Measurements from ENCODE around the gene CCDC27.

The CCDC27 gene

GRCh38 chr1:3780901-3781300 lies 28.7 kb downstream of the CCDC27 start:
- H3K4me1 ChIP-seq (ENCODE audit: insufficient read depth, poor library complexity, severe bottlenecking): no peaks in the 10 kb centered on the region
- no peak for ATAC-seq (ENCODE audit: low read depth)
- no peak for DNase-seq (ENCODE audit: low spot score)
- H3K9me3 ChIP-seq (ENCODE audit: severe bottlenecking): no peaks in the 10 kb centered on the region
- no peaks in the 10 kb centered on the region for H3K27me3 ChIP-seq (ENCODE audit: insufficient read depth, poor library complexity, severe bottlenecking)
- TF ChIP-seq CTCF (IDR thresholded peaks at IDR 0.05; ENCODE audit: poor library complexity, severe bottlenecking): no peak
- H3K27ac ChIP-seq (ENCODE audit: poor library complexity, severe bottlenecking): no peak overlapping the region
- peaks cover 50% of the 10 kb centered on the region for H3K36me3 ChIP-seq (ENCODE audit: low read depth)
- no peak overlapping the region for H3K4me3 ChIP-seq (ENCODE audit: severe bottlenecking)

DNA sequence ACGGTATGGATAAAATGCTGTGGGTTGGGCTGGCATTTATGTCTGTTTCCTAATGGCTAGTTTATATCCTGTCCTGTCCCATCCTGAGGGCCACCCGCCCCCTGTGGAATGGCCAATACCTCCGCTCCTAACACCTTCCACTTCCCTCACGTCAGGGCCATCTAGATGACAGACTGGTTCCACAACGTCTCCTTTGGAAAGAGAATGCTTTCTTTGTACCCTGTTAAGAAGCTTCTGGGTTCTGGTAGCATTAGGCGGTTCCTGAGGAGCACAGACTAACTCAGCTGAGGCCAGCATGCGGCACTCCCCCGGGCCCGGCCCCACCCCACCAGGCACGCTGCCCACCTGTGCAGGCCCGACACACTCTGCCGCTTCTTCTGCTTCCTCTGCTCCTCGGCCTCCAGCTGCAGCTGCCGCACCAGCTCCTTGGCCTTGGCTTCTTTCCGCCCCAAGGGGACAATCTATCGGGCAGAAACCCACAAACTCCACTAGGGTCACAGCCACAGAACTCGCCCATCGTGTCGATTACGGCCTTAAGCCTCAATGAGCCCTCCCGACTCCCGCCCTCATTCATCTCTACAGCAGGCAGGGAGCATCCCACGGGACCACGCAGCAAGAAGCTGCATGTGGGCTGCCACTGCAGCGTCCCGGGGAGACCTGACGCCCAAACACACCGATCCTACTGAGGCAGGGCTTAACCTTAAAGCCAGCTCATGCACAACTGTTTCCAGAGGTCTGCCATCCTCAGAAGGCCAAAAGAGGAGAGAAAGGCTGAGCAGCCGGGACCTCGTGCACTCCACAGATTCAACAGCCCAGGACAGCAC lies 31.6 kb downstream of the CCDC27 start:
- Histone ChIP-seq H3K4me3 (ENCODE audit: severe bottlenecking) (no peak overlapping the region), H3K4me1 (ENCODE audit: insufficient read depth, poor library complexity, severe bottlenecking) (no peaks in the 10 kb centered on the region), H3K27ac (ENCODE audit: poor library complexity, severe bottlenecking) (no peak overlapping the region), H3K36me3 (ENCODE audit: low read depth) (peaks cover 67% of the 10 kb centered on the region), H3K9me3 (ENCODE audit: severe bottlenecking) (no peaks in the 10 kb centered on the region), H3K27me3 (ENCODE audit: insufficient read depth, poor library complexity, severe bottlenecking) (no peaks in the 10 kb centered on the region)
- DNase-seq (ENCODE audit: low spot score) (no peak), ATAC-seq (ENCODE audit: low read depth) (no peak)
- TF ChIP-seq CTCF (IDR thresholded peaks at IDR 0.05; ENCODE audit: poor library complexity, severe bottlenecking): no peak

- Histone ChIP-seq H3K36me3 (ENCODE audit: low read depth) (peaks cover 65% of the 10 kb centered on the region), H3K27ac (ENCODE audit: poor library complexity, severe bottlenecking) (no peak overlapping the region)
- ATAC-seq (ENCODE audit: low read depth): no peak
Observed at GRCh38 chr1:3785045-3785444, 32.8 kb downstream of the CCDC27 start.

DNA sequence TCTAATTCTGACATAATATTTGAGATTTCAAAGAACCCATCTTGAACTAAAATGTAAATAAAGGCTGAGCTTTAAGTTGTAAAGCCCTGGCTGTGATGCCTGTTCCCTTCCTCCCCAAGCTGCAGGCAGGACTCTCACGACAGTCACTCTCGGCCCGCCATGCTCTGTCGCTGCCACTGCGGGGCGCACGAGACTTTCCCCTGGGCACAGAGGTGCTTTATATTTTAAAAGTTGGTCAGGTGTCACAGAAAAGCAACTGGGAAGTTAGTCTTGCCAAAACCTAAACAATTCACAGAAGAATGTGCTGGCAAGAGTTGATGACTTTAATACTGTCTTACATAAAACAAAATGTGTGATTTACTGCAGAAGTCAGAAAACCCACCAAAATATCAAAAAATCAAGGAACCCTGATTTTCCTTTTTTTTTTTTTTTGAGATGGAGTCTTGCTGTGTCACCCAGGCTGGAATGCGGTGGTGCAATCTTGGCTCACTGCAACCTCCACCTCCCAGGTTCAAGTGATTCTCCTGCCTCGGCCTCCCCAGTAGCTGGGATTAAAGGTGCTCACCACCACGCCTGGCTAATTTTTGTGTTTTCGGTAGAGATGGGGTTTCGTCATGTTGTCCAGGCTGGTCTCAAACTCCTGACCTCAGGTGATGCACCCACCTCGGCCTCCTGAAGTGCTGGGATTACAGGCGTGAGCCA lies 33.4 kb downstream of the CCDC27 start:
- Histone ChIP-seq H3K9me3 (ENCODE audit: severe bottlenecking) (no peaks in the 10 kb centered on the region), H3K27me3 (ENCODE audit: insufficient read depth, poor library complexity, severe bottlenecking) (no peaks in the 10 kb centered on the region), H3K4me1 (ENCODE audit: insufficient read depth, poor library complexity, severe bottlenecking) (no peaks in the 10 kb centered on the region), H3K4me3 (ENCODE audit: severe bottlenecking) (no peak overlapping the region), H3K36me3 (ENCODE audit: low read depth) (peaks cover 59% of the 10 kb centered on the region), H3K27ac (ENCODE audit: poor library complexity, severe bottlenecking) (no peak overlapping the region)
- no peak for DNase-seq (ENCODE audit: low spot score)
- ATAC-seq (ENCODE audit: low read depth): no peak
- peak; percentile 8 for TF ChIP-seq CTCF (IDR thresholded peaks at IDR 0.05; ENCODE audit: poor library complexity, severe bottlenecking)

More at GRCh38 chr1:3785045-3785444, 32.8 kb downstream of the CCDC27 start:
- Histone ChIP-seq H3K4me1 (ENCODE audit: insufficient read depth, poor library complexity, severe bottlenecking) (no peaks in the 10 kb centered on the region), H3K9me3 (ENCODE audit: severe bottlenecking) (no peaks in the 10 kb centered on the region), H3K27me3 (ENCODE audit: insufficient read depth, poor library complexity, severe bottlenecking) (no peaks in the 10 kb centered on the region), H3K4me3 (ENCODE audit: severe bottlenecking) (no peak overlapping the region)
- TF ChIP-seq CTCF (IDR thresholded peaks at IDR 0.05; ENCODE audit: poor library complexity, severe bottlenecking): no peak
- no peak for DNase-seq (ENCODE audit: low spot score)
